WTC11 (cell line): ENCODE results near the gene PPOX. TPM values are rescaled to one million over a fixed set of nuclear protein-coding genes. Genes with fewer than 3 reads are reported as not detected.

Experiments used
- ATAC-seq: fragments of 200-7000 bp; cut with Tn5 transposase; 2 replicates; pipeline ENCODE4 v1.10.0; 2021; ENCODE audit warnings: mild to moderate bottlenecking, moderate library complexity
- CTCF ChIA-PET: fragments of 300-600 bp; sonication (Branson Sonifier 250); formaldehyde crosslinking; loops from one replicate; lab custom pipeline; 2021; ENCODE audit warnings: antibody characterized with exemption; lab: Charles Lee
- POLR2A ChIA-PET: fragments of 350-600 bp; sonication (Branson Sonifier 250); formaldehyde crosslinking; loops from one replicate; lab custom pipeline; 2021; ENCODE audit warnings: antibody characterized with exemption; lab: Charles Lee
- DNase-seq: peaks from one replicate; pipeline ENCODE4 v3.0.0; 2021; ENCODE audit warnings: low spot score
- H3K27ac Mint-ChIP-seq: 2 replicates; pipeline ENCODE4 v1.8.0; 2021; ENCODE audit warnings: mixed read lengths
- H3K27me3 Mint-ChIP-seq: 2 replicates; pipeline ENCODE4 v1.8.0; 2021; ENCODE audit warnings: low read depth, mild to moderate bottlenecking, moderate library complexity, mixed read lengths
- H3K36me3 Mint-ChIP-seq: 2 replicates; pipeline ENCODE4 v1.8.0; 2021; ENCODE audit warnings: mixed read lengths
- H3K4me1 Mint-ChIP-seq: 2 replicates; pipeline ENCODE4 v1.8.0; 2022; ENCODE audit warnings: mixed read lengths
- H3K4me3 Mint-ChIP-seq: 2 replicates; pipeline ENCODE4 v1.8.0; 2021; ENCODE audit warnings: mild to moderate bottlenecking, moderate library complexity, mixed read lengths
- H3K9me3 Mint-ChIP-seq: 2 replicates; pipeline ENCODE4 v1.8.0; 2021; ENCODE audit warnings: mixed read lengths
- AR ChIP-seq: fragments of 250-450 bp; sonication (Bioruptor Pico); IDR thresholded peaks from 2 replicates; pipeline ENCODE4 v1.9.0; 2021; ENCODE audit warnings: mild to moderate bottlenecking
- ATF1 ChIP-seq: sonication (generic); formaldehyde crosslinking; IDR thresholded peaks from 2 replicates; pipeline ENCODE4 v1.8.1; 2023; ENCODE audit warnings: mild to moderate bottlenecking, moderate library complexity, missing genetic modification reagents
- CREB1 ChIP-seq: sonication (generic); formaldehyde crosslinking; IDR thresholded peaks from 2 replicates; pipeline ENCODE4 v1.8.0; 2023; ENCODE audit warnings: mild to moderate bottlenecking, missing genetic modification reagents
- GRHL2 ChIP-seq: fragments of 250-450 bp; sonication (Bioruptor Pico); IDR thresholded peaks from 2 replicates; pipeline ENCODE4 v1.8.0; 2022; ENCODE audit warnings: mild to moderate bottlenecking, moderate library complexity; ENCODE audit not compliant: insufficient replicate concordance, severe bottlenecking
- IRF1 ChIP-seq: sonication (generic); formaldehyde crosslinking; IDR thresholded peaks from 2 replicates; pipeline ENCODE4 v1.8.0; 2023; ENCODE audit warnings: missing genetic modification reagents
- MXD4 ChIP-seq: fragments of 250-450 bp; sonication (Bioruptor Pico); IDR thresholded peaks from 2 replicates; pipeline ENCODE4 v1.8.0; 2021; ENCODE audit warnings: mild to moderate bottlenecking, moderate library complexity, borderline replicate concordance
- NFE2L1 ChIP-seq: sonication (generic); formaldehyde crosslinking; IDR thresholded peaks from 2 replicates; pipeline ENCODE4 v1.8.1; 2023; ENCODE audit warnings: missing genetic modification reagents
- PRRX2 ChIP-seq: fragments of 250-450 bp; sonication (Bioruptor Pico); IDR thresholded peaks from 2 replicates; pipeline ENCODE4 v1.8.0; 2021; ENCODE audit warnings: mild to moderate bottlenecking
- TCF7 ChIP-seq: sonication (generic); formaldehyde crosslinking; IDR thresholded peaks from 2 replicates; pipeline ENCODE4 v1.8.0; 2022; ENCODE audit warnings: mild to moderate bottlenecking, low read depth, missing genetic modification reagents, moderate library complexity
- TEAD4 ChIP-seq: sonication (generic); formaldehyde crosslinking; IDR thresholded peaks from 2 replicates; pipeline ENCODE4 v1.8.0; 2022; ENCODE audit warnings: mild to moderate bottlenecking, missing genetic modification reagents
- USF2 ChIP-seq: sonication (generic); formaldehyde crosslinking; IDR thresholded peaks from 2 replicates; pipeline ENCODE4 v1.8.1; 2023; ENCODE audit warnings: mild to moderate bottlenecking, missing genetic modification reagents, moderate library complexity
- ZNF138 ChIP-seq: sonication (generic); formaldehyde crosslinking; conservative IDR thresholded peaks from 2 replicates; pipeline ENCODE4 v1.8.1; 2022; ENCODE audit warnings: mild to moderate bottlenecking, moderate library complexity, missing genetic modification reagents
- ZNF317 ChIP-seq: sonication (generic); formaldehyde crosslinking; IDR thresholded peaks from 2 replicates; pipeline ENCODE4 v1.8.1; 2023; ENCODE audit warnings: low read depth, mild to moderate bottlenecking, moderate library complexity, missing genetic modification reagents, borderline replicate concordance
- ZNF425 ChIP-seq: fragments of 250-450 bp; sonication (Bioruptor Pico); conservative IDR thresholded peaks from 2 replicates; pipeline ENCODE4 v1.9.0; 2021; ENCODE audit warnings: mild to moderate bottlenecking
- ZNF671 ChIP-seq: fragments of 250-450 bp; sonication (Bioruptor Pico); IDR thresholded peaks from 2 replicates; pipeline ENCODE4 v1.8.0; 2021; ENCODE audit warnings: mild to moderate bottlenecking
- total RNA-seq: library from RNA; stranded (reverse); gene quantifications from 3 replicates; pipeline ENCODE4 v1.2.3, GENCODE V29; 2021
- TF ChIP-seq, protein P1 (sequence below): sonication (generic); formaldehyde crosslinking; IDR thresholded peaks from 2 replicates; pipeline ENCODE4 v1.8.1; 2023; ENCODE audit warnings: mild to moderate bottlenecking, missing genetic modification reagents, moderate library complexity
- TF ChIP-seq, protein P2 (sequence below): fragments of 250-450 bp; sonication (Bioruptor Pico); IDR thresholded peaks from 2 replicates; pipeline ENCODE4 v1.9.0; 2021; ENCODE audit warnings: mild to moderate bottlenecking
- TF ChIP-seq, protein P3 (sequence below): fragments of 250-450 bp; sonication (Bioruptor Pico); IDR thresholded peaks from 2 replicates; pipeline ENCODE4 v1.8.0; 2021; ENCODE audit warnings: mild to moderate bottlenecking
- TF ChIP-seq, protein P4 (sequence below): sonication (generic); formaldehyde crosslinking; conservative IDR thresholded peaks from 2 replicates; pipeline ENCODE4 v1.8.1; 2023; ENCODE audit warnings: mild to moderate bottlenecking, low read depth, missing genetic modification reagents, moderate library complexity
- TF ChIP-seq, protein P5 (sequence below): sonication (generic); formaldehyde crosslinking; IDR thresholded peaks from 2 replicates; pipeline ENCODE4 v1.8.1; 2023; ENCODE audit warnings: mild to moderate bottlenecking, missing genetic modification reagents

PPOX gene
- total RNA-seq, 1 experiment from 2014 or later, result 44.8 TPM

DNA sequence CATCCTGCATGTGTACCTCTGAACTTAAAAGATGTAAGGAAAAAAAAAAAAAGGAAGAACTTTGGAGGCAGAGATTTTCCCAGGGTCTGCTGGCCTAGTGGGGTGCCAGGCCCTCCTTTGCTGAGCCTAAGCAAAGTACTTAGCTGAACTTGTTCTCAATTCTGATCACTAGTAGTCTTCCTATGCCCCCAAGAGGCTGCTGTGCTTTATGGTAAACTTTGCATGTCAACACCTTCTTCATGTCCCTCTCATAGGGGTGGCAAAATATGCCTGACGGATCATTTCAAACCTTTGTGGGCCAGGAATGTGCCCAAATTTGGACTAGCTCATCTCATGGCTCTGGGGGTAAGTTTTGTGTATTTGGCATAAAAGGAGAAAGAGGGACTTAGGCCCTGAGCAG, 8.4 kb upstream of the PPOX start:
- ATAC-seq, result no peak
- CTCF ChIA-PET, result interaction anchor here (0.7 to 1.7 kb wide), 2 partner anchors 8 to 60 kb away, joined by 3 to 5 read pairs; partner anchors contain the start of gene PPOX
- peaks cover 27% of the 10 kb centered on the region for H3K4me1 Mint-ChIP-seq
- H3K27ac Mint-ChIP-seq, result peak overlapping the region; percentile 55; the same call in 1 of the 2 replicates
- H3K36me3 Mint-ChIP-seq, result peaks cover 12% of the 10 kb centered on the region
- POLR2A ChIA-PET, result no interaction called here
- no peaks in the 10 kb centered on the region for H3K27me3 Mint-ChIP-seq
- H3K9me3 Mint-ChIP-seq, result no peaks in the 10 kb centered on the region
- no peak for TF ChIP-seq USF2 (CRISPR knock-in tag)
- no peak for TF ChIP-seq ZNF425 (CRISPR knock-in tag)
- no peak for TF ChIP-seq PRRX2 (CRISPR knock-in tag)
- no peak for TF ChIP-seq IRF1 (CRISPR knock-in tag)
- no peak for TF ChIP-seq TEAD4
- TF ChIP-seq, protein P1, sequence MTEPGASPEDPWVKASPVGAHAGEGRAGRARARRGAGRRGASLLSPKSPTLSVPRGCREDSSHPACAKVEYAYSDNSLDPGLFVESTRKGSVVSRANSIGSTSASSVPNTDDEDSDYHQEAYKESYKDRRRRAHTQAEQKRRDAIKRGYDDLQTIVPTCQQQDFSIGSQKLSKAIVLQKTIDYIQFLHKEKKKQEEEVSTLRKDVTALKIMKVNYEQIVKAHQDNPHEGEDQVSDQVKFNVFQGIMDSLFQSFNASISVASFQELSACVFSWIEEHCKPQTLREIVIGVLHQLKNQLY (CRISPR knock-in tag), result no peak
- TF ChIP-seq, protein P2, sequence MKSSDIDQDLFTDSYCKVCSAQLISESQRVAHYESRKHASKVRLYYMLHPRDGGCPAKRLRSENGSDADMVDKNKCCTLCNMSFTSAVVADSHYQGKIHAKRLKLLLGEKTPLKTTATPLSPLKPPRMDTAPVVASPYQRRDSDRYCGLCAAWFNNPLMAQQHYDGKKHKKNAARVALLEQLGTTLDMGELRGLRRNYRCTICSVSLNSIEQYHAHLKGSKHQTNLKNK (CRISPR knock-in tag), result no peak
- TF ChIP-seq, protein P3, sequence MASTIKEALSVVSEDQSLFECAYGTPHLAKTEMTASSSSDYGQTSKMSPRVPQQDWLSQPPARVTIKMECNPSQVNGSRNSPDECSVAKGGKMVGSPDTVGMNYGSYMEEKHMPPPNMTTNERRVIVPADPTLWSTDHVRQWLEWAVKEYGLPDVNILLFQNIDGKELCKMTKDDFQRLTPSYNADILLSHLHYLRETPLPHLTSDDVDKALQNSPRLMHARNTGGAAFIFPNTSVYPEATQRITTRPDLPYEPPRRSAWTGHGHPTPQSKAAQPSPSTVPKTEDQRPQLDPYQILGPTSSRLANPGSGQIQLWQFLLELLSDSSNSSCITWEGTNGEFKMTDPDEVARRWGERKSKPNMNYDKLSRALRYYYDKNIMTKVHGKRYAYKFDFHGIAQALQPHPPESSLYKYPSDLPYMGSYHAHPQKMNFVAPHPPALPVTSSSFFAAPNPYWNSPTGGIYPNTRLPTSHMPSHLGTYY (CRISPR knock-in tag), result no peak
- TF ChIP-seq ZNF671, result no peak
- TF ChIP-seq CREB1 (CRISPR knock-in tag), result no peak
- TF ChIP-seq ZNF138, result no peak
- TF ChIP-seq ATF1 (CRISPR knock-in tag), result no peak
- TF ChIP-seq, protein P4, sequence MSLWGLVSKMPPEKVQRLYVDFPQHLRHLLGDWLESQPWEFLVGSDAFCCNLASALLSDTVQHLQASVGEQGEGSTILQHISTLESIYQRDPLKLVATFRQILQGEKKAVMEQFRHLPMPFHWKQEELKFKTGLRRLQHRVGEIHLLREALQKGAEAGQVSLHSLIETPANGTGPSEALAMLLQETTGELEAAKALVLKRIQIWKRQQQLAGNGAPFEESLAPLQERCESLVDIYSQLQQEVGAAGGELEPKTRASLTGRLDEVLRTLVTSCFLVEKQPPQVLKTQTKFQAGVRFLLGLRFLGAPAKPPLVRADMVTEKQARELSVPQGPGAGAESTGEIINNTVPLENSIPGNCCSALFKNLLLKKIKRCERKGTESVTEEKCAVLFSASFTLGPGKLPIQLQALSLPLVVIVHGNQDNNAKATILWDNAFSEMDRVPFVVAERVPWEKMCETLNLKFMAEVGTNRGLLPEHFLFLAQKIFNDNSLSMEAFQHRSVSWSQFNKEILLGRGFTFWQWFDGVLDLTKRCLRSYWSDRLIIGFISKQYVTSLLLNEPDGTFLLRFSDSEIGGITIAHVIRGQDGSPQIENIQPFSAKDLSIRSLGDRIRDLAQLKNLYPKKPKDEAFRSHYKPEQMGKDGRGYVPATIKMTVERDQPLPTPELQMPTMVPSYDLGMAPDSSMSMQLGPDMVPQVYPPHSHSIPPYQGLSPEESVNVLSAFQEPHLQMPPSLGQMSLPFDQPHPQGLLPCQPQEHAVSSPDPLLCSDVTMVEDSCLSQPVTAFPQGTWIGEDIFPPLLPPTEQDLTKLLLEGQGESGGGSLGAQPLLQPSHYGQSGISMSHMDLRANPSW (CRISPR knock-in tag), result no peak
- TF ChIP-seq GRHL2, result no peak
- TF ChIP-seq ZNF317 (CRISPR knock-in tag), result no peak
- TF ChIP-seq AR, result no peak
- TF ChIP-seq, protein P5, sequence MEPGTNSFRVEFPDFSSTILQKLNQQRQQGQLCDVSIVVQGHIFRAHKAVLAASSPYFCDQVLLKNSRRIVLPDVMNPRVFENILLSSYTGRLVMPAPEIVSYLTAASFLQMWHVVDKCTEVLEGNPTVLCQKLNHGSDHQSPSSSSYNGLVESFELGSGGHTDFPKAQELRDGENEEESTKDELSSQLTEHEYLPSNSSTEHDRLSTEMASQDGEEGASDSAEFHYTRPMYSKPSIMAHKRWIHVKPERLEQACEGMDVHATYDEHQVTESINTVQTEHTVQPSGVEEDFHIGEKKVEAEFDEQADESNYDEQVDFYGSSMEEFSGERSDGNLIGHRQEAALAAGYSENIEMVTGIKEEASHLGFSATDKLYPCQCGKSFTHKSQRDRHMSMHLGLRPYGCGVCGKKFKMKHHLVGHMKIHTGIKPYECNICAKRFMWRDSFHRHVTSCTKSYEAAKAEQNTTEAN (CRISPR knock-in tag), result no peak
- no peak for TF ChIP-seq TCF7 (CRISPR knock-in tag)
- no peak for TF ChIP-seq MXD4 (CRISPR knock-in tag)
- no peak for TF ChIP-seq NFE2L1
- H3K4me3 Mint-ChIP-seq, result peak overlapping the region; percentile 84; the same call in 1 of the 2 replicates
- no peak for DNase-seq
